Amniotic stem cell (primary cell): ENCODE measurements around the gene ADAMTSL1.

Experiments
- DNase-seq: peaks from one replicate; lab custom pipeline; 2025; lab: John Stamatoyannopoulos, UW

ADAMTSL1 gene, protein sequence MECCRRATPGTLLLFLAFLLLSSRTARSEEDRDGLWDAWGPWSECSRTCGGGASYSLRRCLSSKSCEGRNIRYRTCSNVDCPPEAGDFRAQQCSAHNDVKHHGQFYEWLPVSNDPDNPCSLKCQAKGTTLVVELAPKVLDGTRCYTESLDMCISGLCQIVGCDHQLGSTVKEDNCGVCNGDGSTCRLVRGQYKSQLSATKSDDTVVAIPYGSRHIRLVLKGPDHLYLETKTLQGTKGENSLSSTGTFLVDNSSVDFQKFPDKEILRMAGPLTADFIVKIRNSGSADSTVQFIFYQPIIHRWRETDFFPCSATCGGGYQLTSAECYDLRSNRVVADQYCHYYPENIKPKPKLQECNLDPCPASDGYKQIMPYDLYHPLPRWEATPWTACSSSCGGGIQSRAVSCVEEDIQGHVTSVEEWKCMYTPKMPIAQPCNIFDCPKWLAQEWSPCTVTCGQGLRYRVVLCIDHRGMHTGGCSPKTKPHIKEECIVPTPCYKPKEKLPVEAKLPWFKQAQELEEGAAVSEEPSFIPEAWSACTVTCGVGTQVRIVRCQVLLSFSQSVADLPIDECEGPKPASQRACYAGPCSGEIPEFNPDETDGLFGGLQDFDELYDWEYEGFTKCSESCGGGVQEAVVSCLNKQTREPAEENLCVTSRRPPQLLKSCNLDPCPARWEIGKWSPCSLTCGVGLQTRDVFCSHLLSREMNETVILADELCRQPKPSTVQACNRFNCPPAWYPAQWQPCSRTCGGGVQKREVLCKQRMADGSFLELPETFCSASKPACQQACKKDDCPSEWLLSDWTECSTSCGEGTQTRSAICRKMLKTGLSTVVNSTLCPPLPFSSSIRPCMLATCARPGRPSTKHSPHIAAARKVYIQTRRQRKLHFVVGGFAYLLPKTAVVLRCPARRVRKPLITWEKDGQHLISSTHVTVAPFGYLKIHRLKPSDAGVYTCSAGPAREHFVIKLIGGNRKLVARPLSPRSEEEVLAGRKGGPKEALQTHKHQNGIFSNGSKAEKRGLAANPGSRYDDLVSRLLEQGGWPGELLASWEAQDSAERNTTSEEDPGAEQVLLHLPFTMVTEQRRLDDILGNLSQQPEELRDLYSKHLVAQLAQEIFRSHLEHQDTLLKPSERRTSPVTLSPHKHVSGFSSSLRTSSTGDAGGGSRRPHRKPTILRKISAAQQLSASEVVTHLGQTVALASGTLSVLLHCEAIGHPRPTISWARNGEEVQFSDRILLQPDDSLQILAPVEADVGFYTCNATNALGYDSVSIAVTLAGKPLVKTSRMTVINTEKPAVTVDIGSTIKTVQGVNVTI (N-terminal part only)

DNA sequence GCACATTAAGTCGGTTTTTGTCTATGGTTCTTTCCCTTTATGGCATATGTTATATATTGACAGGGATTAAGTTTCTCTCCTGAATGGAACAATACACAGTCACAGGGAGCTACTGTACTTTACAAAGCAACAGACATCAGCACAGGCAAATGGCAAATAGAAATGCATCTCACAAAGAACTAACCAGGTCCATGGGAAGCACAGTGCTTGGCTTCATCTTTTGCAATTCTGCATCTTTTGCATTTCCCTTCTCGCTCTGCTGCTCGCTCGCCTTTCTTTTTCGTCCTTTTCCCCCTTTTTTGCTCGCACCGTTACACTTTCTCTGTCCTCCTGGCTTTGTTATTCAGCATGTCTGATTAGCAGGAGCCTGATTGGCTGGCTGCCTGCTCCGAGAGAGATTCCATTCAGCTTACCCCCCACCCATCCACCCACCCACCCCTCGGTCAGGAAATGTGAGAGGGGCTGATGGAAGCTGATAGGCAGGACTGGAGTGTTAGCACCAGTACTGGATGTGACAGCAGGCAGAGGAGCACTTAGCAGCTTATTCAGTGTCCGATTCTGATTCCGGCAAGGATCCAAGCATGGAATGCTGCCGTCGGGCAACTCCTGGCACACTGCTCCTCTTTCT is at the start of gene ADAMTSL1:
Gene ADAMTSL1, plus strand, starts transcription at position 502 of the 628 bp plus-strand sequence. Its CDS starts 80 bp downstream, at position 582.
- DNase-seq = no peak

DNA sequence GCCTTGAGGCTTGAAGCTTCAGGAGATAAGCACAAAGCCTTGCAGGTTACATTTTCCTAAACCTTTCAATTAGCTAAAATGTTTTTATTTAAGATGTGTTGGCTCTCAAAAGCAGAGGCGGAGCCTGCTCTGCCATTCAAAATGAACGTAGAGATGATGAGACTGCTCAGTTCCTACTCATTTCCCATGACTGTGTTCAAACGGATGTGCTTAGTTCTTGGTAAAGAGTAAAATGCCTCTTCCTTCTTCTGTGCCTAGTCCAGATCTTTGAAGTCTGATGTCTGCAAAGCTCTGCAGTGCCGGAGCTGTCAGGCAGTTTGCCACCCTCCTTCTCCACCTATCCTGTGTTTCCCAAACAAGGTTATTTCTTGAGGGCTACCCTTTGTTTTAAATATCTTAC is 46.3 kb upstream of the ADAMTSL1 start:
- DNase-seq = no peak

DNA sequence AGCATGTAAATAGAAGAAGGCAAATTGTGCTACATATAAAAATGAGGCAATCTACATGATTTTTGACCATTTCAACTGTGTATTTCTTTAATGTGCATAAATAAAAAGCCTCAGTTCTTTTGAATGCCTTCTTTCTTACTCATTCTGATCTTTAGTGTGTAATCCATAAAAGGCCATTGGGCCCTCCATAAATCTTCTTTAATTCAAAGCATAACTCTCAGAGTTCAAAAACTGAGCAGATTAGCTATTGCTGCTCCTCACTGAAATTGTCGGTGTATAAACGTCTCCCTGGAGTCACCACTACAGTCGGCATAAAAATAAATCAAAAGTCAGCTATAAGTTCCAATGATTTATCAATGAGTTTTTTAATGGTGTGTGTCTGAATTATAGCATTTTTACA is 45.3 kb upstream of the ADAMTSL1 start:
- no peak for DNase-seq

DNA sequence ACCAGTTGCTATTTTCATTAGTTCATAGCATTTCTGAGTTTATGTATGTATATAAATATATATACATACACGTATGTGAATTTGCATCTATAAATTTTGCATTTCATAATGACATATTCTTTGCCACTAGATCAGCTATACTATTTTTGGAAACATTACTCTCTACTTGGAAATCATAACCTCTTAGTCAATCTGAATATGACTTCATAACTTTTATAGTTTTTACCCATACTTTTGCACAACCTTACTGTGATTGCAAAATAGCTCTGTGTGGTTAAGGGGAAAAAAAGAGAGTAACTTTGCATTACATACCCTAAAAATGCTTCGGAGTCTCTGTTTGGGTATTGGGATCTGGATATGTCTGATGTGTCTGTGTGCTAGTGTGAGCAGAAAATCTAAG is 44.9 kb upstream of the ADAMTSL1 start:
- DNase-seq = no peak

DNA sequence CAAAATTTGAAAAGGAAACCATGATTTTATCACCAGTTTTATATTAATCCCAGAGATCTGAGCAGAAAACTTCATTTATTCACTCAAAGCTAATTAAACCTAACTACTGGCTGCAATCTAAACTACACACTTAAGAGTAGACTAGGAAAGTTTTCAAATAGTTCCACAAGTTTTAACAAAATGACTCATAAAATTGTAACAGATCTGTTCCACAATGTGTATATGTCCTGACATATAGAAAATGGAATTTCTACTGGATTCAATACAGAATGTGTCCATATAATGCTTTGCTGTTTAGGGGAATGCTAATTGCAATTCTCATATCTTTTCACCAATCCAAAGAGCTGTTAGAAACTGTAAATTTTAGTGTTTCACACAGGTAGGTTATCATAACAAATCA is 40.3 kb upstream of the ADAMTSL1 start:
- no peak for DNase-seq

DNA sequence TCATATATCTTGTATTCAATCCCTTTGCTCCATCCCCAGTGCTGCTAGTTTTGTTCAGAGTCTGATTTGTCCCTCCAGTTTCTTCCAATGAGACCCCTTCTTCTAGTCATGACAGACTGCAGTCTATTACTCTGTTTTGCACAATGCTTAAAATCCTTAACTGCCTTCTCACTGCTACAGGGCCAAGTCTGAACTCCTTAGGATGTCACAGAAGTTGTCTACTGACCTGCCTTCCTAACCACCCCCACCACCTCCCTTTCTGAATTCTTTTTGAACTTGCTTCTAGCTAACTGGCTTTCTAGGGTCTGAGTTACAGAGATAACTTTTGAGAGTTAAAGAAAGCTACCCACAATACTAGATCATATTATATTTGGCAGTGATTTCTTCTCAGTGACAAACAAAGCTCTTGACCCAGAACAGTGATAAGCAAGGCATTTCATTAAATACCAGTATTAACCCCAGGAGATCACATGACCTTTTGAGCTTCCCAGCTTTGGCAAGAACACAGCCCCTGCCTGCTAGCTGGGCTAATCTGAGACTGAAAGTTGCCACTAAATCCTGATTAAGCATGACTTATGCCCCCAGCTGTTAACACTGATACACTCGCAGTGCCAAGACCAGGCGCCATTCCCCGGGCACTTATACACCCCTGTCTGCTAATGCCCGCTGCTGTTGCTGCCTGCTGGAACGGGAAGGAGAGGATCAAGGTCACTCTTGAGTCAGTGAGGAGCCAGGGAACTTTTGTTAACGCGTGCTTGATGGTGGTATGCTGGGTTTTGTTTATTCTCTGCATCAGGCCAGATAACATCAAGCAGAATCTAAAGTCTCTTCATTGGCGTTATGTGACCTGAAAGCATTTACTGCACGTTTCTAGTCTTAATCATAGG is 36.4 kb upstream of the ADAMTSL1 start:
- no peak for DNase-seq

DNA sequence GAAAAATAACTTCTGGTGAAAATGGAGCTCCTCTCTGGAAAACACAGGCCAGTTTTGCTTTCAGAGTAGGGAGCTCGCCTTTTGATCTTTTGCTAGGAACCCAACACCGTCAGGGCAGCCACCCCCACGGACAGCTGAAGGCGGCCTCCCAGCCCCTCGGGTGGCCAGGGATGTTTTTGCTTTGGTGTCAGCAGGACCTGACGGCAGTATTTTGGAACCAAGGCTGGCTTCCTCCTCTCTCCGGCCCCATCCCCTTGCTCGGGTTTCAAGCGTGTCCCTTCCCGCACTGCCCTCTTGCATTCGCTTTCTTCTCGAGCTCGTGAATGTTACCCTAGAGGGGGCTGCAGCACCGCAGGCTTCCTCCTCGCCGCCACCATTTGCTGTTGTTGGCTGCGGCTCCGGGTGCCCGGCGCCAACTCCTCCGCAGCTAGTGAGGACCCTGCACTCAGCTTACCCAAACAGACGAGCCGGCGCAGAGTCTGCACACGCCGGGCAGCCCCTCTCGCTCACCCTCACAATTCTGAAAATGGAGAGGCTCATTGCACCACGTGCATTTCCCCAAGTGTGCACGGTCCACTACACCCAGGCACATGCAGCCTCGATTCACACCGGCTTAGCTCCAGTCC is 35.5 kb upstream of the ADAMTSL1 start:
- DNase-seq = no peak

DNA sequence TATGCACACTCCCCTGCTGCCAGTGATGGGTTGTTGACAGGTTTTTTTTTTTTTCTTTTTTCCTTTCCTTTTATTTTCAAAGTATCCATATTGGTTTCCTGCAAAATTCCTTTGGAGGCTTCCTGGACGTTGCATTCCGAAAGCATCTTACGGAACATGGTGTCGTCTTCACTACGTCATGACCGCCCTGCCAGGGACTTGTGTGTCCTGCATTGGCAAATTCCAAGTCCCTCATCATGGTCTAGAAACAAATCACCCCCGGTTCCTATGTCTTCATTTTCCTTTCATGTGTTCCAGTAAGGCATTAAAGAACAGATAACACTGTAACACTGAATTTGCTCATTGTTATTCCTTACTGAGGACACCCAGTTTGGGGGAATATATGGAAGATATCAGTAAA is 35.0 kb upstream of the ADAMTSL1 start:
- DNase-seq = no peak

DNA sequence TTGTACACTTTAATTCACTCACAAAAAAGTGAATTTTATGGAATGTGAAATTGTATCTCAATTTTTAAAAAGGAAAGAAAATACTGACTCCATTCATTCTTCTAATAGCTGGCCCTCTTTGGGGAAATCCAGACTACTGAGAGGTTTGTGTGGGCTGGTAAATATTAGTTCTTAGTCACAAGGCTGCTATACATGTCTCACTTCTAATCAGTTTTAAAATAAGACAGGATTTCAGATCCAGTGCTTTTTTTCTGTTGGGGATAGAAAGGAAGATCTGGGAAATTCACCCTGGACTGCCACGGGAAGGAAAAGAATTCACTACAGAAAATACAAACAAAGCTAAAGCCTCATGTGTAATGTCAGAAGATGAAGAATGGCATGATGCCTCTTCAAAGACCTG is 32.7 kb upstream of the ADAMTSL1 start:
- no peak for DNase-seq

DNA sequence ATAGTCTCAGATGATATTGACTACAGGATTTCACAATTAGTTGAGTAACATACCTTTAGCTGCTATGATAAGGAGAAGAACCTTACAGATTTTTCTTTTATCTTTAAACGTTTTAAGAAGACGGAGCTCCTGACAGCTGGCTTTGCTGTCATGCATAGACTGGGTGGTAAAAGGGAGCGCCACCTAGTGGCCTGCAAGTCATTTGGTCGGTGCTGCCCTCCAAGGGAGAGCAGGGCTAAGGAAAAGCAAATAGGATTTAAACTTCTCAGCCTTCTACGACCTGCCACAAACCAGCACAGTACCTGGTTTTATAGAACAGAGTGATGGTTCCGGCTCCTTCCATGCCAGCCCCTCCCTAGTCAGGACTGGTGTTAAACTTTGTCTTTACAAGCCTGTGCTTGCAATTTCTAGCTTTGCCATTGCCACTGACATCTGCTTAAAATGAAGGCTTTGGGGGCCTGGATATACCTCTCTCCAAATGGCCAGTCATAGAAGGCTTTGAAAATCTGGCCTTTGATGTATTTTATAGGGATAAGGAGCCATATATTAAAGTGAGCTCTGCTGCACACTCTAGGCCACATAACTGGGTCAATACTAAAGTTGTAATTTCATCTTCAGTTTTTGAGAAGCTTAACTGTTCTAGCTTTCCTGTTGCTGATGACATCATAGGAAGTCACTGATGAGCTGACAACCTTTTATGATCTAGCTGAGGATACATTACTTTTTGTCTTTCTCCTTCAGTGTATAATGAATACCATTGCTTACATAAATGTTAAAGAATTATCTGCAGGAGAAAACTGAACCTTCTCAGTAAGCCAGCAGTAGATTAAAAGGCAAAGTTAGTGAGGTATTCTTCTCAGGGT is 31.1 kb upstream of the ADAMTSL1 start:
- peak; percentile 77 for DNase-seq

DNA sequence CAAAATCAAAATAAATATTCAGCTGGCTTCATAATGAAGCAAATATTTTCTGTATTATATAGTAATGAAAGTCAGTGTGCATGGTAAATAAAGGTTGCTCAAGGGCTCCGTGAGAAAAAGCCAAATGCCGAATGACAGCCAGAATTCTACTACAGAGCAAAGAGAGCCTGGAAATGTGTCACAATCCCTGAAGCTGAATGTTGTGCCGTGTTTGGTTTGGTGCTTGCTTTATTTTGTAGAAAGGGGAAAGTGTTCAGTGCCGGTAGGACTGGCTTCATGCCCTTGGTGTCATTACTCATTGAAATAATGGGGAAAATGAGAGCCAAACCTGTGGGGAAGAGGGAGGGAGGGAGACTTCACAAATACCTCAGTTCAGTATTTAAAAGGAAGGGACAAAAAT is 26.8 kb upstream of the ADAMTSL1 start:
- no peak for DNase-seq

DNA sequence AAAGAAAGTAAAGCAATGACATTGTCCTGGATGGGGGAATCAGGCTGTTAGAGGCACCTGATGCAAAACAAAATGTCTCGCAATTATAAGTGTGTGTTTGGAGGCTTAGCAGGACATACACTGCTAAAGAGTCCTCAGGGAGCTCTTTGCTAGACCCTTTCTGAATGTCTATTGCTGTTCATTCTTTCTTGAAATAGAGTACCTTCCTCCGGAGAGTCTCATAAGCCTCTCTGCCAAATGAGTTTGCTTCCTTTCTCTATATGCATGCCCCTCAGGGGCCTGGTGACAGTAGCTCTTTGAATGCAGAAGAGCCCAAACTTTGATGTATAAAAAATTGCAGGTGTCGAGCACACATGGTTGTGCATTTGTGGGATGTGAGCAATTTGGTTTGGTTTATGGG is 26.4 kb upstream of the ADAMTSL1 start:
- DNase-seq = no peak

DNA sequence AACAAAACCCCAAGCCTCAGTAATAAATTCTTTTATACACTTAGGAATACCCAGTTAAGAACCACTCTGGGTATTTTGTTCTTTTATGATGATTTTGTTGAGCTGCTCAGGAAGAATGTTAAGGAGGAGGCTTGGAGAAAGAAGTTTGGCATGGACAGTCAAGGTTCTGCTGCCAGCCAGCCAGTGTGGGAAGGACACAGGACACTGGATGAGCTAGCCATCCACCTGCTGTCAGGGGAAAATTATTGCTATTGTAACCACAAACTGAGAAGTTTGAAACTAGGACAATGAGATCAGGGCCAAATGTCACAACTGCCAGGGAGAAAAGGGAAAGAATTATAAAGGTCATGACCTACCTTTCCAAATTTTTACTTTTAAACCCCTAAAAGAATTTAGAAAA is 25.9 kb upstream of the ADAMTSL1 start:
- DNase-seq = no peak

DNA sequence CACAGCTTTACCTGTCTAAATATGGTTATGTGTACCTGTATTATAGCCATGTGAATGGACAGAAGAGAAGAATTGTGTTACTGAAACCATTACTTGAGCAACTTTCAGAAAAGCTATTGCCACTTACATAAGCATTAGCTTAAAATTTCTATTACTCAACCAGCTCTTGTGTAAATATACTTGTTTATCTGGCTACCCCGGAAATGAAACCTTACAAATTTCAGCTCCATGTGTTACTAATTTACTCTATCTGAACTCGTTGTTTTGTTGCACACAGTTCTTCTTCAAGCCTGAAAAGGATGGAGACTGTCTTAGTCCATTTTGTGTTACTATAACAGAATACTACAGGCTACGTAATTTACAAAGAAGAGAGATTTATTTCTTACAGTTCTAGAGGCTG is 22.5 kb upstream of the ADAMTSL1 start:
- DNase-seq = no peak

DNA sequence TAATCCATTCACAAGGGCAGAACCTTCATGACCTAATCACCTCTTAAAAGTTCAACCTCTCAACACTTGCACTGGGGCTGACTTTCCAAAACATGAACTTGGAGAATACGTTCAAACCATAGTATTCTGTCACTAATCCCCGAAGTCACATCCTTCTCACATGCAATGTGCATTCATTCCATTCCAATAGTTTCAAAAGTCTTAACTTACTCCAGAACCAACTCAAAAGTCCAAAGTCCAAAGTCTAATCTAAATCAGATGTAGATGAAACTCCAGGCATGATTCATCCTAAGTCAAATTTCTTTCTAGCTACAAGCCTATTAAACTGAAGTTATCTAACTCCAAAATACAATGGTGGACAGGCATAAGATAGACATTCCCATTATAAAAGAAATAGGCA is 21.7 kb upstream of the ADAMTSL1 start:
- no peak for DNase-seq

DNA sequence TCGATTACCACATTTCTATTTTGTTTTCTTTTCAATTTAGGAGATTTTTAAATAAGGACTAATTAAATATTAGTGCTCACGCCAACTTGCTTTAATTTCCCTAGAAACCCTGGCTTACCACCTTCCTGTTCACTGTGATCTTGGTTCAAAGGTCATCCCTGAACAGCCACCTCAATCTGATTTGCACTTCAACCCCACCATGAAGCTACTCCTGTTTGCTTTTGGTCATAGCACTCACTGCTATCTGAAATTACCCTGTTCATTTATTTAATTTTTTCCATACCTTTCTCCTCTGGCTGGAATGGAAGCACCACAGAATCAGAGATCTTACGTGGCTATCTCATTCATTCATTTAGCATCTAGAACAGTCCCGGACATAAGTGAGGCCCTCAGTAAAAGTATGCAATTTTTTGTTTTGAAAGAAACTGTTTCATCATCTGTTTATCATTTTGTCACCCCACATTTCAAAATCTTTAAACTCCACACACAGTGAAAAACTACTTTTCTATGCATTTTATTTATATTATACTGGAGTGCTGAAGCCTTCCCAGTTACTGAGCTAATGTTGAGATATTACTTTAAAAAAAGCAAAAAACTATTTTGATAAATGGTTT is 17.2 kb upstream of the ADAMTSL1 start:
- DNase-seq = no peak

DNA sequence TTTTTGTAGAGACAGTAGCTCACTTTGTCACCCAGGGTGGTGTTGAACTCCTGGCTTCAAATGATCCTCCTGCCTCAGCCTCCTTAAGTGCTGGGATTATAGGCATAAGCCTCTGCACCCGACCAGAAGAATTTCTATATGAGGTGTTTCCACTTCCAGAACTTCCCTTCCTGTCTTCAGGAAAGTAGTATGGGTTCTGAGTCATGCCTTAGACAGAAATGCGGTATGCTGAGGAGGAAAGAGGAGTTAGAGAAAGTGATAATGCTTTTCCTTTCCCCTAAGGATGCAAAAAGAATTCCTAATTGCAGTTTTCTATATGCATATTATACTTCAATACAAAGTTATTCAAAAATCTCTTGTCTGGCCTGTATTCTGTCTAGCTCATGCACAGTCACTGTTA is 16.4 kb upstream of the ADAMTSL1 start:
- DNase-seq = no peak

DNA sequence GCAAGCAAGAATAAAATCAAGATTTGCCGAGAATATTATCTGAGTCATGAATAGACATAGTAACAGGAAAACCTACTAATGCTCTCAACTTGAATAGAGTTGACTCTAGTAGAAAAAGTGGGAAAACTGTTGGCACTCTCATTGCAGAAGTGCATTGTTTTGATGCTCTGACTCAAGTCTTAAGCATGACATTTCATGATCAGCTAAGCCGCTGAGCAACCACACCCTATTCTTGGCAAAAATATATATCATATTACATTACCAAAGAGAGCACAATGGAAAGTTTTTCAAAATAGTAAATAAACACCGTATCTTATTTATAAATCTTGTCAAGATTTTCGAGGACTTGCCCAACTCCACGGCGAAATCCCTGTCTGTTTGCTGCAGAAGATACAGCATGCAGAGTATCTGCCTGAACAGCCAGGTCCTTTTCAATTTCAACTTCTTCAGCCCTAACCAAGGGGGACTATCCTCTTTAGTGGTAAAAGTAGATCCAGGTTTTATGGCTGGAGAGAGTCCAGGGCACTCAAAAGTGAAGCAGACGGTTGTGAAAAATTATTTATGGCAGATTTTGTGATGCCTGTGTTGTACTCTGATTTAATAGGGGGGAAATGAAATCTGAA is 13.9 kb upstream of the ADAMTSL1 start:
- DNase-seq = peak; percentile 49
